NCI-H510A (cell line): ENCODE results near the gene SLMAP.

ENCODE experiments used
- DNase-seq: peaks from one replicate; lab custom pipeline; 2025; lab: John Stamatoyannopoulos, UW

SLMAP gene

DNA sequence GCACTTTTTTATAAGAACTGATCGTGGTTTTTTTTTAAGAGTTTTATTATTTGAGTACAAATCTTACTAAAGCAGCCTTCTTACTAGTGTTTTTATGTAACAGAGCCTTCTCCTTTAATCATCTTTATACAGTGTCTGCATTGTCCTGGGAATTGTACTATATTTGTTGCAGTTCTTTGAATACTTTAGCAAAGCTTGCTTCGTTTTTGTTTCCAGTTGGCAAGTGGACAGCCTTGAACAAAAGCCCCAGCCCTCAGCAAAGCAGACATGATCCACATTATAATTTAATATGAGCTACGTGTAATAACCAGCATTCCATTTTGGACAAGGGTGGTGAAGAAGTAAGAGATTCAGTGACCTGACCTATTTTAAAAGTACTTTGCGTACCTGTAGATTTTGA is 139.9 kb downstream of the SLMAP start:
- no peak for DNase-seq

- no peak for DNase-seq
Measured at GRCh38 chr3:57896691-57897090, 140.6 kb downstream of the SLMAP start.

DNA sequence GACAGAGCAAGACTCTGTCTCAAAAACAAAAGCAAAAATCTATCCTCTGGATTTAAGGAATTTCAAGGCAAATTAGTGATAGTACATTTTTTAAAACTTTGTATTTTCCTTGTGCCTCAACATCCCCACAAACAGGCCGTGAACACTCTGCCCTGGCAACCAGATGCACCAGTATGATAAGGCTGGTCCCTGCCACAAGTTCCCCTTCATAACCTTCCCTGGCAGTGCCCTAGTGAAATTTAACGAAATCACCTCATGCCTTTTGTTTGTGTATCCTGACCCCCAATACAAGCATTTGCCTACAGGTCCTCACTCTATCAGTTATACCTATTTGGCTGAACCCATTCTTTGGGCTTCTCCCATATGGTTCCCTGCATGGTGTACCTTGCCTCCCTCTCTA is 144.7 kb downstream of the SLMAP start:
- DNase-seq, result no peak

- no peak for DNase-seq
Measured at GRCh38 chr3:57903124-57903890, 147.2 kb downstream of the SLMAP start.

- no peak for DNase-seq
Measured at GRCh38 chr3:57910990-57911389, 154.9 kb downstream of the SLMAP start.

DNA sequence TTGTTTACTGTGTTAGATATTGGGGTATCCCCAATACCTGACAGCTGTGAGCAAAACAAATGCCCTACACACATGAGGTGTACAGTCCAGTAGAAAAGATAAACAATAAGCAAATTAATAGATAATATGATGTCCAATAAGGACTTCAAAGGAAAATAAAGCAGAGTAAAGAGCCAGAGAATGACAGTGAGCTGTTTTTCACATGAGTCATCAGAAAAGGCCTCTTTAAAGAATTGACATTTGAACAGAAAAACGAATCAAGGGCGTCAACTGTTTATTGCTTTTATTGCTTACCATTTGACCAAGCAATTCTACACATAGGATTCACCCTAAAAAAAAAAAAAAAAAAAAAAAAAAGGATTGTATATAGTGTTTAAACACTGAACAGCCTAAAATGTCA is 155.5 kb downstream of the SLMAP start:
- no peak for DNase-seq

DNA sequence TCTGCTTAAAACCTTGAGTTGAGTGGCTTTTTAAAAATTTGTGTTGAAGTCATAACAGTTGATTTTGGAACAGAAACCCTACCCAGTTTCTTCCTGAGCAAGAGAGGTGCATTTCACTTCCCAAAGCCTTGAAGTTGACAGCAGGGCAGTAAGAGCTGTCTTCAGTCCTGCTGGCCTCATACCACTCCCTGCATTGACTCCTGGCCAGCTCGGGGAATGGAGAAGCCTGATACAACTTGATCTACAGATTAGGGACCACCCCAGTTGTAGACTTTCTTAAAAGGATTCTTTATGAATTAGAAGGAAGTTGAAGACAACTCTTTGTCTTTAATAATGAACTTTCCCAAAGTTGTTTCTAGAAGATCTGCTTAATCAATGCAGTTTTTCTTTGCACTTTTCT is 161.5 kb downstream of the SLMAP start:
- no peak for DNase-seq

DNA sequence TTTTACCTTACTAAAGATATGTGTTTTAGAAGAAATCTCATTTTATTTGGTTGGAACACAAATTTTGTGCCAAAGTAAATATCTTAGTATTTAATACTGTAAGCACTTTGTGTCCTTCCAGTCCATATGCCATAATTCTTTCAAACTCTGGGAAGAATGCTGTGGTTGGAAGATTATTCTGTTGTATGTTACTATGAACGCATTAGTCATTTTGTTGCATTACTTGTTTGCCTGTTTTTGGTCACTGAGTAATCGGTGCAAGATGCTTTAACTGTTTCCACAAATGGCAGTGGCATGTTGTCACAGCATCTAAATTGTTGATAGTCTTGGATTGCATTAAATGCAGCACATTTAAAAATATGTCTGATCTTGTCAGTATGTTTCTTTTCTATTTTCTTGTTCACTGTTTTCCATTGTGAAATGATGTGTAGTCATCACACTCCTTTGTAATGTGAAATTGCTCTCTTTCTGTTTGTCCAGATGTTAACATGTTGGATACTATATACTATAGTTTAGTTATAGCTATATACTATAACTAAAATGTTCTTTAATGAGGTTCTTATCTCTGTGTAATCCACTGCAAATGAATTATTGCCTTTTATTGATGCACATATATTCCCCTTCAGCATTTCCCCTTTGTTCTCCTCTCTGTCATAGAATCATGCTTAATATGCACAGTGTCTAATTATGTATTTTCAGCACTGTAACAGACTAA is 162.2 kb downstream of the SLMAP start:
- no peak for DNase-seq

GRCh38 chr3:57919987-57920386 is 163.9 kb downstream of the SLMAP start:
- no peak for DNase-seq

- DNase-seq, result no peak
Measured at GRCh38 chr3:57923101-57923500, 167.0 kb downstream of the SLMAP start.

DNA sequence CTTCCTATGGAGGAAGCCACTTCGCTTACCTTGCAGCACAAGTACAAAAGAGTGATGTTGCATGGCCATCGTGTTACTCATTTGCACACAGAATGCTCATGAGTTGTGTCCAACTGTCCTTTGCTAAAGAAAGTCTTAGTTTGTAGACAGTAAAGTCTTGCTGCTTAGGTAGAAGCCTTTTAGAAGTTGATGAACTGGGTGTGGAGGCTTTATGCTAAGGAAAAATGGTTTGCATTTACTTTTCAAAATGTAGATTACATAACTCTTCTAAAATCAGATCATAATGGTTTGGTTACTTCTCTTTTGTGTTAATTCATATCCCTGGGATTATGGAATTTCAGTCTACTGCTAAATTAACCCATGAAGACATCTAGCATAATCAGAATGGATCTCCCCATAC is 167.6 kb downstream of the SLMAP start:
- no peak for DNase-seq

- DNase-seq, result no peak
Measured at GRCh38 chr3:57927166-57927565, 171.1 kb downstream of the SLMAP start.

DNA sequence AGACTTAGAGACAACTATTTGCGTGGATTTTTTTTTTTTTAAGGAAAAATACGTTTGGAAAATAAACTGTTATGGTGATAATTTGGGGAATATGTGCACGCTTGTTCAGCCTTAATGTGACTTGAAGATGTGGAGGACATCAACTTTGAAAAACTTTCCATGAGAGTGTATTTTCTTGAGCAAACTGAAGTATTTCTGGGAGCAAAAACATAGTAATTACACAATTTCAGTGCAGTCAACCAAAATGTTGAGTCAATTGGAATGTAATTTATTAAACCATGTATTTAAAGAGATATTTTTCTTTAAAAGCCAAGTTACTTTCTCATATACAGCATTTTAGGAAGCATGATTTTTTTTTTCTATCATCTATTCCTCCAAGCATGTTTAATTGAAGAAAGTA is 171.8 kb downstream of the SLMAP start:
- no peak for DNase-seq

DNA sequence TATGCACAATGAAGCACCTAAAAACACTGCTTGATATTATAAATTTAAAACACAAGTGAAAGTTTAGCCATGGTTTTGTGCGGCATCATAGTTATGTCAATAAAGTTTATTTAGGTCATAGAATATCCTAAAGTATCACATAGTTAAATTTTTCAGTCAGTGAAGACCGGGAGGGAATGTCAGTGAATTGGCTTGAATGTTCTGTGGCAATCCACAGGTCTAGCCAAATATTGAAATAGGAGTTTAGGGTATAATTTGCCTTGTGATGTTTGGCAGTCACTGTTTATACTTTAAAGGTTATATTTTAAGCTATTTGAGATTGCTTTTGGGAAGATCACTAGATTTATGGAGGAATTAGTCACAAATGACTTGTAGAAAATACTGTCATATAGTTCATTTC is 172.4 kb downstream of the SLMAP start:
- DNase-seq, result no peak

DNA sequence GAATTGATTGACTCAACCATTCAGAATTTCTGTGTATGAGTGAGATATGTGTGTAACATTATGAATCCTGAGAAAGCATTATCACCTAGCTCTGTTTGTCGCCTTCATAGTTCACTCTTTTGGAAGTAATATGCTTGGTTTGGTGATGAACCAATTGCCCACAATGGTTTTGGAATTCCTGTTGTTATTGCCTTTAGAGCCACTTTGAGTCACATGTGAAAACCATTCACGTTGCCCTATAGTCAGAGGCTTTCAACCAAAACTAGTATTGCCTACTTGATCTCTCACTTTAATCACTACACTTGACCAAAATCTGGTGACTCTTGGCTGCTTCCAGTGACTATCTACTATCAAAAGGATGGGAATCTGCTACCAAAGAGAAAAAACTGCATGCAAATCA is 173.9 kb downstream of the SLMAP start:
- no peak for DNase-seq

DNA sequence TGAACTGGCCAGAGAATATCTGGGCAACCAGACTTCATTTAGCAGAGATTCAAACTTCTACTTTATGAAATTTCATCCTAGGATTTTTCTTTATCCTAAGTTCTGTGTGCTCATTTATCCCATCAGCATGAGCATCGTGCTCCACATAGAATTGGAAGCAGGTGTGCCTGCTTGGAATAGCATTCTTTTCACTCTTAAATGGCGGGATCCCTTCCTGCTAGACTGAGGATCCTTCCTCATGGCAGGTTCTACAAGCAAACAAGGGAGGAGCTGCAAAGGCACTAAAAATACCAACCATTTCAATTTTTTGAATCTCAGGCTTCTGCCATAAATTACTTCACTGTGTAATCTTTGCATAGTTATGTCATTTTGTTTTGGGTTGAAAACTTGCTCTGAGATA is 177.5 kb downstream of the SLMAP start:
- no peak for DNase-seq

- no peak for DNase-seq
Measured at GRCh38 chr3:57934373-57934772, 178.3 kb downstream of the SLMAP start.

GRCh38 chr3:57935539-57935938 is 179.4 kb downstream of the SLMAP start:
- no peak for DNase-seq

- no peak for DNase-seq
Measured at GRCh38 chr3:57937092-57937491, 181.0 kb downstream of the SLMAP start.

DNA sequence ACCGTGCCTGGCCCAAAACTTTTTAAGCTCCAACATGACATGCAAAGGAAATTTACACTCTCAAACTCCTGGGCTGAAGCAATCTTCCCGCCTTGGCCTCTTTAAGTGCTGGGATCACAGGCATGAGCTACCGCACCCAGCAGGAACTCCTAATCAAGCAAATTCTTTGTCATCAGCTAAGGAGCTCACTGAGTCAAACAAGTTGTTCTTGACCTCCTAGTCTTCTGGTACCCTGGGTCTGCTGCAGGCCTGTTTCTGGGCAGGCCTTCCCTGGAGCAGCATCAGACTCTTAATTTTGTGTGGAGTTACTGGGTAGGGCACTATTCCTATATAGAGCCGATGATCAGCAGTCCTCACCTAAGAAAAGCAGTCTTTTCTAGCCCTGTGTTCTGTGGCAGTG is 183.7 kb downstream of the SLMAP start:
- DNase-seq, result no peak

GRCh38 chr3:57942388-57942787 is 186.3 kb downstream of the SLMAP start:
- no peak for DNase-seq

GRCh38 chr3:57942872-57943283 is 186.8 kb downstream of the SLMAP start:
- no peak for DNase-seq
